Medulla oblongata (tissue), 1 donor: ENCODE results near the gene APMAP.

Experiments
- DNase-seq: peaks from one replicate; pipeline ENCODE4 v3.0.0-alpha.2; 2015; ENCODE audit errors: extremely low spot score

Gene APMAP, protein sequence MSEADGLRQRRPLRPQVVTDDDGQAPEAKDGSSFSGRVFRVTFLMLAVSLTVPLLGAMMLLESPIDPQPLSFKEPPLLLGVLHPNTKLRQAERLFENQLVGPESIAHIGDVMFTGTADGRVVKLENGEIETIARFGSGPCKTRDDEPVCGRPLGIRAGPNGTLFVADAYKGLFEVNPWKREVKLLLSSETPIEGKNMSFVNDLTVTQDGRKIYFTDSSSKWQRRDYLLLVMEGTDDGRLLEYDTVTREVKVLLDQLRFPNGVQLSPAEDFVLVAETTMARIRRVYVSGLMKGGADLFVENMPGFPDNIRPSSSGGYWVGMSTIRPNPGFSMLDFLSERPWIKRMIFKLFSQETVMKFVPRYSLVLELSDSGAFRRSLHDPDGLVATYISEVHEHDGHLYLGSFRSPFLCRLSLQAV

GRCh38 chr20:24992487-24993205 lies at the start of gene APMAP:
Gene APMAP (minus strand): TSS chr20:24992751. CDS start chr20:24992688, 63 bp downstream.
- peak; percentile 97 for DNase-seq

- DNase-seq = no peak
Observed at GRCh38 chr20:25041813-25042530, 49.4 kb upstream of the APMAP start.

- peak; percentile 53 for DNase-seq
Observed at GRCh38 chr20:25040438-25040831, 47.9 kb upstream of the APMAP start.

DNA sequence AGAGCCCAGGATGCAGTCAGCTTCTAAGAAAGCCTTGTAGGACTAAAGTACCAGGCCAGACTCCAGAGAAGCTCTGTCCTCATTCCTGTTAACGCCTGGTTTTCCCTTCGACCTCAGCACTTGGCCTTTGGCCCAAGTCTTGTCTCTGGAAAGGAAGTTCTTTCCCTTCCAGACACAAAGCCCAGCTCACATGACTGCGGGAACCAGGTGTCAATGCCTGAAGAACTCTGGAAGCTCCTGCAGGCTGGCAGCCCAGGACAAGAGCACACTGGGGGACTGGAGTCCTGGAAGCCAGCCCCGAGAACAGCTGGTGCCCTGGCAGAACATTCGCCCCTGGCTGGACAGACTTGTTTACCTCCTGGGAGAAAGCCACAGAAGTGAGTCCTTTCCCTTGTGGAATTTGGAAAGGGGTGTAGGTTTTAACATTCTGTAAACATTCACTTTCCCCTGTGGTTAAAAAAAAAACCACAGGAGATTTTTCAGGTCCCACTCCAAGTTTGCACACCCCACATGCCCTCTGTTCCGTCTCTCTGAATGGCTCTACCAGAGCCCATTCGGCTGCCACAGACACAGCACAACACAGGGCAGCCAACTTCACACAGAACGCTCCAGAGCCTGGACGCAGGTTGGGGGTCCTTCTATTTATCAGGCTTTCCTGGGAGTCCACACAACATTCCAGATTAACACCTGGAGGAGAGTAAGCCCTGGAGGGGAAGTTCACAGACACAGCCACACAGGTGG lies 47.3 kb upstream of the APMAP start:
- peak; percentile 90 for DNase-seq

GRCh38 chr20:25038591-25039015 lies 46.1 kb upstream of the APMAP start:
- no peak for DNase-seq

GRCh38 chr20:25038103-25038410 lies 45.5 kb upstream of the APMAP start:
- DNase-seq = no peak

GRCh38 chr20:25037288-25038102 lies 44.9 kb upstream of the APMAP start:
- DNase-seq = no peak

DNA sequence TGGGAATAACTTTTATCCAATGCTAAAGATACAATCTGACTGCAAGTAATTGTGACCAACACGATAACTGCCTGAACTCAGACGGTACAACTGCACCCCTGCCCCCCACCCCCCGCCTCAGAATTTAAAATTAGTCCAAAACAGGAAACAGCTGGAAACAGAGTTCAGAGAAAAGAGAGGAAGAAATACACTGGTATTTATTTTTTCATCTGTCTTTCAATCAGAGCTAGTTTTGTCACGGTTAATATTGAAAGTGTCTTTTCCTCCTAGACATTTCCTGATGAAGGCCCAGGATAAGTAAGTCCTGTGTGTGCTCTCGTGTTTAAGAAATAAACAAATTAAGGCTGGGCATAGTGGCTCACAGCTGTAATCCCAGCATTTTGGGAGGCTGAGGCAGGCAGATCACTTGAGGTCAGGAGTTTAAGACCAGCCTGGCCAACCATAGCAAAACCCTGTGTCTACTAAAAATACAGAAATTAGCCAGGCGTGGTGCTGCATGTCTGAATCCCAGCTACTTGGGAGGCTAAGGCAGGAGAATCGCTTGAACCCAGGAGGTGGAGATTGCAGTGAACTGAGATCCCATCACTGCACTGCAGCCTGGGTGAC lies 43.9 kb upstream of the APMAP start:
- DNase-seq = peak; percentile 53

DNA sequence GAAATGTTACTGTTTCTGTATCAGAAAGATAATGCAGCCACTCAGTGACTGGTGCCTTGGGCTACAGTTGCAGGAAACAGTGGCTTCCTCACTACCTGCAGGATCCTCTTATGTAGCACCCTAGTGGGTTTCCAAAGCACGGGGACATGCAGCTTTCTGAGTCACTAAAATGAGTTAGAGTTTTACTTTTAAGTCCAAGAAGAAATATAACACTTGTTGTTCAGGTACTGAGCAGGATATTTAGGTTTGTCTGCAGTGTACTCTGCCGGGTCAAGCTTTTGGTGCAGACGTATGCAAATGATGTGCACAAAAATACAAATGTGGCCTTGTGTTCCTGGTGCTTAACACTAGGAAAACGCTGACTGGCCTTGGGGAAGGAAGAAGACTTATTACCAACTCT lies 43.4 kb upstream of the APMAP start:
- peak; percentile 27 for DNase-seq

GRCh38 chr20:25033924-25034300 lies 41.4 kb upstream of the APMAP start:
- DNase-seq = no peak

- DNase-seq = no peak
Observed at GRCh38 chr20:25033265-25033923, 40.8 kb upstream of the APMAP start.

DNA sequence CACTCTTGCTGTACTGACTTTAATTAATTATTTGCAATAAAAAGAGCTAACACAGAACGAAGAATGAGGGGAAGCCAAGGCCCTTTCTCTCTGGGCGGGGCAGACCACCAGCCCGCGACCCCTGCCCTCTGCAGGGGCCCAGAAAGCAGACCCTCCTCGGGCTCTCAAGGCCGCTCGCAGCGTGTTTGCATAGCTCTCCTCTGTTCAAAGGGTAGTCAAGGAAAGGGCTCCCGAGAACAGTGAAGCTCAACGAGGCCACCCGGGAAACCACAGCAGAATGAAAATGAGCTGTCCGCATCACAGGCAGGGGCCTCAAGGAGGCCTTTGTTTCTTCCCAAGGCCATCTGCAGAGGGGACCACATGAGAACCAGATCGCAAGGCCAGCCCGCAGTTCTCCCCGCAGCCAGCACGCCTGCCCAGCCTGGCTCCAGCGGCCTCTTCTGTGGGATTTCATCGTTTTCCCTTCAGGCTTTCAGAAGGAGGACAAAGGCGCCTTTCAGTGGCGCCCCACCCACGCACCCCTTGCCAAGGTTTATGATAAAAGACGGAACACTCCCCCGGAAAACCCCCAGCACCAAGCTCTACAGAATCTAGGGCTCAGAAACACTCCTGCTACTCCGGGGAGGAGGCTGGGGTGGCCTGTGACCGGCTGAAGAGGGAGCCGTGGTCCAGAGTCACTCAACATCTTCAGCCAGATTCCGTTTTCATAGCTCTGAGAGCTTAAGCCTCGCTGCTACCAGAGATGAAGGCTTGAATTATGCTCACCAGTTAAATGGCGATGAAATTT lies 40.1 kb upstream of the APMAP start:
- DNase-seq = peak; percentile 96

DNA sequence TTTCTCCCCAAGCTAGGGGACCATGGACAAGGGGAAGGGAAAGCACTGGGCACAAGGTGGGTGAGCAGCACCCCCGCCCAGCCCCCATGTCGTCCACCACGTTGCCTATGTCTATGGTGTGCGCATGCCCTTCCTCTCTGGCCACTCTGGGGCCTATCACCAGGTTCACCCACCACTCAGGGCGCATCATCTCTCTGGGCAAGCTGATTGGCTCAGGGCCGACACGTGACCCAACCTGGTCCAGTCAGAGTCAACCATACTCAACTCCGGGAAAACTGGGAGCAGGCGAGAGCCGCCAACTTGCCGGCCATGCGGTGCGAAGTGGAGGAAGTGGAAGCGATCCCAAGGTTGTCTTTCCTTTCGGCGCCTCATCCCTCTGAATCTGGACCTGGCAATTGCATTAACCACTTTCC lies 39.5 kb upstream of the APMAP start:
- peak; percentile 72 for DNase-seq

DNA sequence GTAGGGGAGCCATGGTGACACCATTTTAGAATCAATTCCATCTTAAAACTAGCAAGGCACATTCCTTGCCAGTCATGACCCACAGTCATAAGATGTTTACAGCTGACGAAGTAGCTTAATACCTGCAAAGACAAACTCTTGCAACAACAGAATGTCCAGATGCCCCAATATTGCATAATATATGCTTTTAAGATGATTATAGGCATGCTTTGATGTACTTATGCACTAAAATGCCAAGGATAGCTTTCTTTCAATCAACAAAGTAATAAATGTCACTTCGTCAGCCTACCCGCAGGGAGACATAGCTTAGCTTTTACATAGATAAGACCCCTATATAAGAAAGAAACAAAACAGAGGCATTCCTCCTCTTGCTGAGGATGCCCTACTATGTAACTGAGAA lies 38.7 kb upstream of the APMAP start:
- no peak for DNase-seq

GRCh38 chr20:25030649-25031207 lies 38.2 kb upstream of the APMAP start:
- DNase-seq = no peak

DNA sequence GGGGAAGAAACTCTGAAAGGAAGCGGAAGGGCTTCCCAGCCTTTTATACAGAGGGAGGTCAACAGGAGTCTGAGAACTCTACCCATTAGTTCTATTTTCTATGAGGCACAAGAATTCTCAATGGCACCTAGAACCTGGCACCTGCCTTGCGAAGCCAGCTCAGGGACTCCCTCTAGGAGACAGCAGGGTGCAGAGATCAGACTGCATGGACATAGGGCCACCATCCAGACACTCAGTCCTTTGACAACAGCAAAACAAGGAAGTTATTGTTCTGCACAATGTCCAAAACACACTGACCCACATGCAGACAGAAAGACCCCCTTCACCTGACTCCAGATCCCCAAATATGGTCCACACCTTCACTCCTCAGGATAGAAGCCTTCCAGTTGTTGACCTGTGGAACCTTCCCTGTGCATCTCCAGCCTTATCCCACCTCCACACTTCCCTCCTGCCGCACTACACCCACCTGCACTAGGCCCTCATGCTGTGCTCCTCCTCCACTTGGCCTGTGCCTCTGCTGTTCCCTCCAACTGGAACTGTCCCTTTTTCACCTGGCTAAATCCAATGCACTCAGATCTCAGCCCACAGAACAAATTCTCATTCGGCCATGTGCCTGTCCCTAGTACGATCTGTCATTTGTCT lies 37.6 kb upstream of the APMAP start:
- peak; percentile 60 for DNase-seq

DNA sequence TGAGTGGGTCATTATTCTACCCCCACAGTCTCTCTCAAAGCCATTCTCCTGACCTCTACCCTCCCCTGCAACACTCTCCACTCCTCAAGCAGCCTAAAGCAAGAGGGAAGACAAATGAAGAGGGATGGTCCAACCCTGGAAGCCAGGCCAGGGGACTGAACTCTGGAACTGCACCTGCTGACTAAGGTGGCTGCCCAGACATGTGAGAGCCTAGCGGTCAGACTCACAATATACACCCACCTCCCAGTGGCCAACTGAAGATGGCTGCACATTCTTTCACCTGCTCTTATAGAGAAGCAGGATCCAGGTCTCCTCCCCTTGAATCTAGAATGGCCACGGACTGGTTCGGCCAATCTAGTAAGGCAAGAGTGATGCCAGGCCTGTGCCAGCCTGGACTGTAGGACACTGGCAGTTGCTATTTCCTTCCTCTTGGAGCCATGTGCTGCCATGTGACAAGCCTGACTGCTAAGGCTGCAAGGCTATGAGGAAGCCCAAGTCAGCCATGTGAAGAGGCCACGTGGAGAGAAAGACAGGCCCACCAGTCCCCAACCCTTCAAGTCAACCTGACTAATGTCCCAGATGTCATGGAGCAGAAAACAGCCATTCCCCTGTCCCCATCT lies 33.5 kb upstream of the APMAP start:
- DNase-seq = peak; percentile 47
